HG02884 (cell line): ENCODE results near the gene KISS1R.

ENCODE experiments used
- ATAC-seq: cut with Tn5 transposase; IDR thresholded peaks from one replicate; pipeline ENCODE4 v1.9.1; 2021; ENCODE audit warnings: mild to moderate bottlenecking, moderate library complexity; ENCODE audit not compliant: unreplicated experiment

The KISS1R gene

GRCh38 chr19:899336-900042, 17.6 kb upstream of the KISS1R start:
- ATAC-seq = no peak

GRCh38 chr19:900043-900301, 17.2 kb upstream of the KISS1R start:
- ATAC-seq = no peak

GRCh38 chr19:900302-901111, 16.6 kb upstream of the KISS1R start:
- ATAC-seq = no peak

GRCh38 chr19:901216-902092, 15.7 kb upstream of the KISS1R start:
- no peak for ATAC-seq

- ATAC-seq = no peak
Measured at GRCh38 chr19:902093-902370, 15.1 kb upstream of the KISS1R start.

GRCh38 chr19:902446-903226, 14.5 kb upstream of the KISS1R start:
- ATAC-seq = no peak

- ATAC-seq = no peak
Measured at GRCh38 chr19:903266-903797, 13.8 kb upstream of the KISS1R start.

- ATAC-seq = no peak
Measured at GRCh38 chr19:904545-904944, 12.6 kb upstream of the KISS1R start.

- no peak for ATAC-seq
Measured at GRCh38 chr19:906480-906879, 10.7 kb upstream of the KISS1R start.

GRCh38 chr19:907183-907853, 9.8 kb upstream of the KISS1R start:
- ATAC-seq = no peak

- no peak for ATAC-seq
Measured at GRCh38 chr19:911197-912033, 5.7 kb upstream of the KISS1R start.

- ATAC-seq = no peak
Measured at GRCh38 chr19:912181-913079, 4.7 kb upstream of the KISS1R start.

GRCh38 chr19:913080-913748, 3.9 kb upstream of the KISS1R start, which contains the start of gene R3HDM4:
TSS of gene R3HDM4 (minus strand) at chr19:913219. CDS start at chr19:913157, 62 bp downstream.
- ATAC-seq = no peak

- no peak for ATAC-seq
Measured at GRCh38 chr19:916645-917322, 349 bp upstream of the KISS1R start.

GRCh38 chr19:918152-918437, 962 bp downstream of the KISS1R start:
- no peak for ATAC-seq

- ATAC-seq = no peak
Measured at GRCh38 chr19:918481-919198, 1.5 kb downstream of the KISS1R start.
